Measurements from ENCODE around the gene SYTL3. TPM values are rescaled to one million over a fixed set of nuclear protein-coding genes. Genes with fewer than 3 reads are reported as not detected.

SYTL3 gene
- total and polyA plus RNA-seq, 9 of the 15 experiments (the other 6 are each of a cell fraction or from before 2014, with no cell fraction given), result 0.04 to 0.46 (median 0.17) TPM; not detected in 1

DNA sequence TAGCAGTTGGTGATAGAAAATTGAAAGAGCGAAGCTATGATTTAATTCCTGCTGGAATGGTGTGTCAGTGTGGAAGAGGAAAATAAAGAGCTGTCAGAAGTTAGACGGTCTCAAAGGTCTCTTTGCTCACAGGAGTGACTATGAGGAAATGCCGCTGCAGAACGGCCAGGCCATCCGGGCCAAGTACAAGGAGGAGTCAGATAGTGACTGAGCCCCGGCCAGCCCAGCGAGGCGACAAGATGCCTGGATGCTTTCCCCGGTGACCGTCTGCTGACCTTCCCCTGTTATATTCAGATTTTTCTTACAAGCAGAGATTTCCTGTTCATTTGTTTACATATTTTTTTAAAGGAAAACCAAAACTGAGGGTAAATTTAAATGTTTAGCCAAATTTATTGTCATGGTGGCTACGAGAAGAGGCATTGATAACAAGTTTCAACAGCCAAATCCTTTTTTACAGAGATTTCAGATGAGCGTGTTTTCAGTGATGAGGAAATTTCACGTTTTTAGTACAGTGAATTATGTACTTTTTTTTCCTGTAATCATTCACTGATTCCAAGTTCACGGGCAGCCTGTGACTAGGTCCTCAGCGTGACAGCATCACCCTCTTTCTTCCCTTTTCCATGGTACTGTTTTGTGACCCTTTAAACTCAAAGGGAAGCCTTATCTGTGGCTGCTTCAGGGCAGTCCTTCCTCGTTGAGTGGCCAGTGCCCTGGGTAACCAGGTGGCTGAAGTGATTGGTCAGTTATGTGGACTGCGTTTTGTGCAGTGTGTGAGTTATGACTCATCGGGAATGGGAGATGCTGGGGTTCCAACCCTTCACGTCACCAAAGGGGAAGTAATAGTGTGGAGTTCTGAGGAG is 17.9 kb upstream of the SYTL3 start (continued):
- TF ChIP-seq, protein P1, sequence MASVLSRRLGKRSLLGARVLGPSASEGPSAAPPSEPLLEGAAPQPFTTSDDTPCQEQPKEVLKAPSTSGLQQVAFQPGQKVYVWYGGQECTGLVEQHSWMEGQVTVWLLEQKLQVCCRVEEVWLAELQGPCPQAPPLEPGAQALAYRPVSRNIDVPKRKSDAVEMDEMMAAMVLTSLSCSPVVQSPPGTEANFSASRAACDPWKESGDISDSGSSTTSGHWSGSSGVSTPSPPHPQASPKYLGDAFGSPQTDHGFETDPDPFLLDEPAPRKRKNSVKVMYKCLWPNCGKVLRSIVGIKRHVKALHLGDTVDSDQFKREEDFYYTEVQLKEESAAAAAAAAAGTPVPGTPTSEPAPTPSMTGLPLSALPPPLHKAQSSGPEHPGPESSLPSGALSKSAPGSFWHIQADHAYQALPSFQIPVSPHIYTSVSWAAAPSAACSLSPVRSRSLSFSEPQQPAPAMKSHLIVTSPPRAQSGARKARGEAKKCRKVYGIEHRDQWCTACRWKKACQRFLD (CRISPR knock-in tag; IDR thresholded peaks at IDR 0.05), result 0 out of 2 replicates have a peak, but pooled peaks have one; percentile 60
- TF ChIP-seq BHLHE40 (IDR thresholded peaks at IDR 0.05; ENCODE audit: low read length) (peak; percentile 29; the same call in 1 of the 2 replicates), ZNF561 (CRISPR knock-in tag; conservative IDR thresholded peaks at IDR 0.05) (no peak), CHCHD3 (CRISPR knock-in tag; IDR thresholded peaks at IDR 0.05) (no peak), CC2D1A (IDR thresholded peaks at IDR 0.05) (no peak), TAL1 (IDR thresholded peaks at IDR 0.05) (peak; percentile 66), TCF7L2 (IDR thresholded peaks at IDR 0.05; ENCODE audit: low read depth, low read length) (no peak), POLR2AphosphoS5 (IDR thresholded peaks at IDR 0.05; ENCODE audit: control insufficient read depth, insufficient read depth, low read depth, low read length) (peak; percentile 45; the same call in 1 of the 2 replicates), SETDB1 (IDR thresholded peaks at IDR 0.05; ENCODE audit: low read length) (no peak), POU5F1 (IDR thresholded peaks at IDR 0.05; ENCODE audit: borderline replicate concordance, low read depth, low read length, partially characterized antibody) (no peak), BRD4 (IDR thresholded peaks at IDR 0.05) (no peak), ZNF589 (CRISPR knock-in tag; IDR thresholded peaks at IDR 0.05; ENCODE audit: low read depth) (no peak), FOXA1 (IDR thresholded peaks at IDR 0.05; ENCODE audit: borderline replicate concordance) (no peak)
- TF ChIP-seq, protein P2, sequence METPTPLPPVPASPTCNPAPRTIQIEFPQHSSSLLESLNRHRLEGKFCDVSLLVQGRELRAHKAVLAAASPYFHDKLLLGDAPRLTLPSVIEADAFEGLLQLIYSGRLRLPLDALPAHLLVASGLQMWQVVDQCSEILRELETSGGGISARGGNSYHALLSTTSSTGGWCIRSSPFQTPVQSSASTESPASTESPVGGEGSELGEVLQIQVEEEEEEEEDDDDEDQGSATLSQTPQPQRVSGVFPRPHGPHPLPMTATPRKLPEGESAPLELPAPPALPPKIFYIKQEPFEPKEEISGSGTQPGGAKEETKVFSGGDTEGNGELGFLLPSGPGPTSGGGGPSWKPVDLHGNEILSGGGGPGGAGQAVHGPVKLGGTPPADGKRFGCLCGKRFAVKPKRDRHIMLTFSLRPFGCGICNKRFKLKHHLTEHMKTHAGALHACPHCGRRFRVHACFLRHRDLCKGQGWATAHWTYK (CRISPR knock-in tag; IDR thresholded peaks at IDR 0.05), result no peak
- TF ChIP-seq, protein P3, sequence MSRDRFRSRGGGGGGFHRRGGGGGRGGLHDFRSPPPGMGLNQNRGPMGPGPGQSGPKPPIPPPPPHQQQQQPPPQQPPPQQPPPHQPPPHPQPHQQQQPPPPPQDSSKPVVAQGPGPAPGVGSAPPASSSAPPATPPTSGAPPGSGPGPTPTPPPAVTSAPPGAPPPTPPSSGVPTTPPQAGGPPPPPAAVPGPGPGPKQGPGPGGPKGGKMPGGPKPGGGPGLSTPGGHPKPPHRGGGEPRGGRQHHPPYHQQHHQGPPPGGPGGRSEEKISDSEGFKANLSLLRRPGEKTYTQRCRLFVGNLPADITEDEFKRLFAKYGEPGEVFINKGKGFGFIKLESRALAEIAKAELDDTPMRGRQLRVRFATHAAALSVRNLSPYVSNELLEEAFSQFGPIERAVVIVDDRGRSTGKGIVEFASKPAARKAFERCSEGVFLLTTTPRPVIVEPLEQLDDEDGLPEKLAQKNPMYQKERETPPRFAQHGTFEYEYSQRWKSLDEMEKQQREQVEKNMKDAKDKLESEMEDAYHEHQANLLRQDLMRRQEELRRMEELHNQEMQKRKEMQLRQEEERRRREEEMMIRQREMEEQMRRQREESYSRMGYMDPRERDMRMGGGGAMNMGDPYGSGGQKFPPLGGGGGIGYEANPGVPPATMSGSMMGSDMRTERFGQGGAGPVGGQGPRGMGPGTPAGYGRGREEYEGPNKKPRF (IDR thresholded peaks at IDR 0.05; ENCODE audit: low read depth, low read length), result no peak
- TF ChIP-seq, protein P4, sequence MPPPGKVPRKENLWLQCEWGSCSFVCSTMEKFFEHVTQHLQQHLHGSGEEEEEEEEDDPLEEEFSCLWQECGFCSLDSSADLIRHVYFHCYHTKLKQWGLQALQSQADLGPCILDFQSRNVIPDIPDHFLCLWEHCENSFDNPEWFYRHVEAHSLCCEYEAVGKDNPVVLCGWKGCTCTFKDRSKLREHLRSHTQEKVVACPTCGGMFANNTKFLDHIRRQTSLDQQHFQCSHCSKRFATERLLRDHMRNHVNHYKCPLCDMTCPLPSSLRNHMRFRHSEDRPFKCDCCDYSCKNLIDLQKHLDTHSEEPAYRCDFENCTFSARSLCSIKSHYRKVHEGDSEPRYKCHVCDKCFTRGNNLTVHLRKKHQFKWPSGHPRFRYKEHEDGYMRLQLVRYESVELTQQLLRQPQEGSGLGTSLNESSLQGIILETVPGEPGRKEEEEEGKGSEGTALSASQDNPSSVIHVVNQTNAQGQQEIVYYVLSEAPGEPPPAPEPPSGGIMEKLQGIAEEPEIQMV (tag; conservative IDR thresholded peaks at IDR 0.05; ENCODE audit: low read depth), result no peak
- TF ChIP-seq, protein P5, sequence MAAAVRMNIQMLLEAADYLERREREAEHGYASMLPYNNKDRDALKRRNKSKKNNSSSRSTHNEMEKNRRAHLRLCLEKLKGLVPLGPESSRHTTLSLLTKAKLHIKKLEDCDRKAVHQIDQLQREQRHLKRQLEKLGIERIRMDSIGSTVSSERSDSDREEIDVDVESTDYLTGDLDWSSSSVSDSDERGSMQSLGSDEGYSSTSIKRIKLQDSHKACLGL (CRISPR knock-in tag; IDR thresholded peaks at IDR 0.05; ENCODE audit: borderline replicate concordance, poor library complexity, severe bottlenecking), result no peak
- TF ChIP-seq, protein P6, sequence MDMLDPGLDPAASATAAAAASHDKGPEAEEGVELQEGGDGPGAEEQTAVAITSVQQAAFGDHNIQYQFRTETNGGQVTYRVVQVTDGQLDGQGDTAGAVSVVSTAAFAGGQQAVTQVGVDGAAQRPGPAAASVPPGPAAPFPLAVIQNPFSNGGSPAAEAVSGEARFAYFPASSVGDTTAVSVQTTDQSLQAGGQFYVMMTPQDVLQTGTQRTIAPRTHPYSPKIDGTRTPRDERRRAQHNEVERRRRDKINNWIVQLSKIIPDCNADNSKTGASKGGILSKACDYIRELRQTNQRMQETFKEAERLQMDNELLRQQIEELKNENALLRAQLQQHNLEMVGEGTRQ (CRISPR knock-in tag; IDR thresholded peaks at IDR 0.05), result no peak

Data from K562 (cell line).